Sigmoid colon (tissue), 4 donors: ENCODE data around the gene EIF4A3.

Source experiments
- CTCF ChIP-seq, 4 experiments: fragments of 450-650 bp in 3 of 4; fragments of 200-600 bp in 1 of 4; IDR thresholded peaks; one replicate each; pipeline ENCODE4 v1.5.1; 2016 to 2019; ENCODE audit warnings: antibody characterized with exemption in 4 of 4, mild to moderate bottlenecking in 3 of 4, moderate library complexity in 2 of 4
- EP300 ChIP-seq, 4 donors: sonication (generic); formaldehyde crosslinking; IDR thresholded peaks; one replicate each; pipeline ENCODE4 v1.6.1; 2017; ENCODE audit warnings: antibody characterized with exemption in 4 of 4

GRCh38 chr17:80182845-80183223, 35.9 kb upstream of the EIF4A3 start:
- TF ChIP-seq CTCF (IDR thresholded peaks at IDR 0.05) (no peak), EP300 (IDR thresholded peaks at IDR 0.05) (no peak)
